Mucosa of rectum (tissue), 2 donors: ENCODE data around the gene EDC3.

Source experiments
- H3K27ac ChIP-seq, 2 donors: one replicate each; pipeline ENCODE4 v1.7.0; 2013; ENCODE audit warnings: inconsistent platforms in 2 of 2, low read depth in 2 of 2, low read length in 2 of 2
- H3K27me3 ChIP-seq, 2 donors: one replicate each; pipeline ENCODE4 v1.7.0; 2013; ENCODE audit warnings: low read length in 2 of 2; ENCODE audit not compliant: control insufficient read depth in 2 of 2, insufficient read depth in 2 of 2
- H3K36me3 ChIP-seq, 2 donors: one replicate each; pipeline ENCODE4 v1.7.0; 2013; ENCODE audit warnings: low read length in 2 of 2; ENCODE audit not compliant: control insufficient read depth in 2 of 2, insufficient read depth in 2 of 2
- H3K4me1 ChIP-seq, 2 donors: one replicate each; pipeline ENCODE4 v1.7.0; 2013; ENCODE audit warnings: low read length in 2 of 2, mild to moderate bottlenecking in 1 of 2; ENCODE audit not compliant: control insufficient read depth in 2 of 2, insufficient read depth in 2 of 2
- H3K4me3 ChIP-seq, 2 donors: one replicate each; pipeline ENCODE4 v1.7.0; 2013; ENCODE audit warnings: low read length in 2 of 2
- H3K9ac ChIP-seq, 2 donors: one replicate each; pipeline ENCODE4 v1.7.0; 2013; ENCODE audit warnings: low read length in 2 of 2, low read depth in 1 of 2, mild to moderate bottlenecking in 1 of 2
- H3K9me3 ChIP-seq, 2 donors: one replicate each; pipeline ENCODE4 v1.7.0; 2013; ENCODE audit warnings: low read length in 2 of 2; ENCODE audit not compliant: control insufficient read depth in 2 of 2
- donor health status: healthy.
- donor health status: Normal muscosa, but diverticular disease.

The EDC3 gene

DNA sequence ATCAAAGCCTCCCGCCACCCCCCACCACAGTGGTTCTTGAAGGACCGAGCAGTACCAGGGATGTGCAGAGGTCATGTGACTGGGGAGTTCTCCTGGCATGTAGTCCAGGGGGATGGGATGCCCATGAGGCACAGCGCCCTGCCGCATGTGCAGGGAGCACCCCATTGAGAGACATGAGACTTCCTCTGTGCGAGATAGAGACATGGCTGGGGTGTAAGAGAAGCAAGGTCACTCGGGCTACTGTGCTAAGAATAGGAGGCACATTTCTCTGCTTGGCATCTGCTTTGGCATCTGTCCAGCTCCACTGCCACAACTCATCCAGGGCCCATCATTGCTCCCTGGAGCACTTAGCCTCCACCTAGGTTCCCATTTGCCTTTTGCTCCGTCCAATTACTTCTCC, 31.9 kb upstream of the EDC3 start:
- Histone ChIP-seq H3K4me1 (peaks cover 5 to 7% of the 10 kb centered on the region in 2 donors), H3K36me3 (no peaks in the 10 kb centered on the region), H3K9me3 (no peaks in the 10 kb centered on the region), H3K4me3 (no peak overlapping the region), H3K27ac (no peak overlapping the region), H3K27me3 (peaks cover 31 to 33% of the 10 kb centered on the region in 2 donors), H3K9ac (no peak overlapping the region)

DNA sequence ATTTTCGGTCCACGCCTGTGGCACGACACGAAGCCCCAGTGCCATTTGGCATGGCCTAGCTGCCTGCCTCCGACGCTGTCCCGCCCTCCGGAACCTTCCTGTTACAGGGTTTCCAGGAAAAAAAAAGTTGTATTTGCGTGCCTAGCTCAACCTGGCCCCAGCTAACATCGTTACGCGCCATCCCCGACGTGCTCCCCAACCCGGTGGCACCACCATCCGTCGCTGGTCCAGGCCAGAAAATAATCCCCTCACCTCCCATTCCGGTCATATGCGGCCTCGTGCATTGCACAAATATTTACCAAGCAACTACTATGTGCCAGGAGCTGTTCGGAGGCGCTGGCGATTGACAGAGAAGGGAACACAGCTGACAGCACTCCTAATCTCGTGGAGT, 30.9 kb upstream of the EDC3 start:
- Histone ChIP-seq H3K9ac (no peak overlapping the region), H3K4me3 (peak overlapping the region; percentile 53 to 61), H3K27me3 (peaks cover 27 to 31% of the 10 kb centered on the region in 2 donors)

DNA sequence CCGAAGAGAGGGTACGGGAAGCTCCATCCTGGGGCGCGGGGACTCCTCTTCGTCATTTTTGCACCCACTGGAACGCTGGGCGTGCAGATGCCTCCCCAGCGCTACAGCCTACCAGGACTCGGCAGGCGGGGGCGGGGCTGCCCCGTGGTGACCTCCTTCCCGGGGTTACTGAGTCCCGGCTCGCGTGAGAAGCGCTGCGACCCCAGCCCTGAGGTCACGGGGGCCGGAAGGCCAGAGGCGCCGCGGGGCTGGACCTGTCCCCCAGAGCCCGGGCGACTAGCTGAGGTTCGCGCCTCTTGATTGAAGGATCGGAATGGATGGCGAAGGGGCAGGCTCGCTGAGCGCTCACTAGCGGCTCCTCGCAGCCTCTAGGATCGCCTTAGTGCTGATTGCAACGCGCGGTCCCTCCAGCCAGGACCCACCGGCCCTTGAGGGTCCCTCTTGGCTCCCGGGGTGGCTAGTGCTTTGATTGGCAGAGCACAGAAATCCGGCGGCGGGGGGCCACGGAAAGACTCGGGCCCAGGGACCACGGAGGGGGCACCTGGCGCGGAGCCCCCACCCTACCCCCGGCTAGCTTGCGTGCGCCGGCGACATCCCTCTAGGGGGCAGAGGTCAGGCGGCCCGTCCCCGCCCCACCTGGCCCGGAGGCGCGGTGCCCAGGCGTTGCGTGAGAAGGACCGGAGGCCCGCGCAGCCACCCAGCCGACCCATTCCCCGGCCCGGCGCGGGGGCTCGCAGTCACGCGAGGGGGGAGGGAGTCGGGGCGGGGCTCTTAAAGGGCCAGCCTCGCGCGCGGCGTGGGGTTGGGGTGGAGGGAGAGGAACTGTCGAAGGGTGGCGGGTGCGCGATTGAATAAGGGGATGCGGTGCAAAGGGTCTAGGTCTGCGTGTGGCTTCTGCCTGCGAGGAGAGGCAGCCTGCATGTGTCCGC, 30.3 kb upstream of the EDC3 start:
- no peak overlapping the region for H3K27ac ChIP-seq
- peak overlapping the region; percentile 61 to 64 for H3K4me3 ChIP-seq
- H3K36me3 ChIP-seq: no peaks in the 10 kb centered on the region
- no peaks in the 10 kb centered on the region for H3K9me3 ChIP-seq
- H3K4me1 ChIP-seq: peaks cover 5 to 7% of the 10 kb centered on the region in 2 donors
- H3K27me3 ChIP-seq: peaks cover 23 to 26% of the 10 kb centered on the region in 2 donors
- peak overlapping the region in 1 of 2 donors; percentile 48 for H3K9ac ChIP-seq

More for the DNA sequence above, 30.9 kb upstream of the EDC3 start:
- H3K4me1 ChIP-seq: peaks cover 5 to 7% of the 10 kb centered on the region in 2 donors
- H3K27ac ChIP-seq: no peak overlapping the region
- H3K36me3 ChIP-seq: no peaks in the 10 kb centered on the region
- no peaks in the 10 kb centered on the region for H3K9me3 ChIP-seq

DNA sequence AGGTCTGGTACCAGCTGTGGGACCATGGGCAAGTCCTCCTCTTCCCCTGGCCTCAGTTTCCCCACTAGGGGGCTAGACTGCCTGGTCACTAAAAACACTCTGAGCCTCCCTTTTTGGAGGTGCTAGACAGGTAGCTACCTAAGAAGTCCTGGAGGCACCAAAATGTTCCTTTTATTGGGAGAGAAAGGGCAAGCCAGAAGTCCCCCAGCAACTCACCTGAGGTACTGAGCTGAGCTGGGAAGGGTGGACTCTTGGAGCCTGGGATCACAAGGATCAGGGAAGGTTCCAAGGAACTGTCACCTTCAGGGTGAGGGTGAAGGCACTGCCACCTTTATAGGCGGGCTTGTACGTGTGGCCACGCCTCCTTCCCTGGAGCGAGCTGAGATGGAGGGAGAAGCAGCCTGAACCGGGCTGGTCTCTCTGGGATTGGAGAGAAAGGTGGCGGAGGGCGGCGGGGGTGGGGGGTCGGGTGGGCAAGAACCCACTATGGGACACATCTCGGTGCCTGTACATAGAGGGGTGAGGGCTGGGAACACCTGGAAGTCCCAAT, 29.5 kb upstream of the EDC3 start, which contains the start of gene CYP1A1:
CYP1A1 (minus strand) TSS at position 304 of the 550 bp plus-strand sequence. CDS start 2,431 bp downstream, outside the sequence.
- Histone ChIP-seq H3K27ac (no peak within 1 kb of the TSS), H3K27me3 (peaks cover 20 to 23% of the 10 kb centered on the region in 2 donors), H3K9ac (peak within 1 kb of the TSS in 1 of 2 donors; percentile 48)

DNA sequence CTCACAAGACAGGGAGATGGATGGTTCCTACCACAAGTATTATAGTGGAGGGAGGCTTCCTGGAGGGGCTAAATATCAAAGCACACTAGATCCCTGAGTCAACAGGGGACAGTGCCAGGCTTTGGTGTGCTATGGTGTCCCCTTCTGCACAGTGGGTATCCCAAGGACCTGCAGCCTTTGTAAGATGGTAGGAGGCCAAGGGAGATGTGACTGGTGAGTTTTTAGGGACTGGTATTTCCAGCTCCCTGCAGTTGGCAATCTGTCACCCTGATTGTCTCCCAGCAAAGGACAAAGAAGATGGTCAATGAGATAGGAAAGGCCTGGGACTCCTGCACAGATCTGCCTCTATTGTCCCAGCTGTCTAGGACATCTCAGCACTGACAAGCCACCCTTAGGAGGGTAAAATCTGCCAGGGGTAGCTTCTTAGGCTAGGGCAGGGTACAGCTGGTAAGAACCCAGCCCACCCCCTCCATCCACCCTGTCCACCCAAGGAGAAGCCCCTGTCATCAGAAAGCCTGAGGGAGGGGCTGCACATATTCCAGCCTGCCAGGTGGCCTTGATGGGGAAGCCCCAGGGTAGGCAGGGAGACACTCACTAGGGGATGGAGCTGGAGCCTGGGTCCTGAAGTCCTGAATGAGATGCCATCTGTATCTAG, 28.9 kb upstream of the EDC3 start:
- H3K9me3 ChIP-seq: no peaks in the 10 kb centered on the region
- peaks cover 18 to 23% of the 10 kb centered on the region in 2 donors for H3K27me3 ChIP-seq
- peaks cover 5 to 7% of the 10 kb centered on the region in 2 donors for H3K4me1 ChIP-seq
- no peak overlapping the region for H3K9ac ChIP-seq
- no peaks in the 10 kb centered on the region for H3K36me3 ChIP-seq
- no peak overlapping the region for H3K4me3 ChIP-seq
- no peak overlapping the region for H3K27ac ChIP-seq

More for the DNA sequence above, 29.5 kb upstream of the EDC3 start, which contains the start of gene CYP1A1:
- no peaks in the 10 kb centered on the region for H3K36me3 ChIP-seq
- peaks cover 5 to 7% of the 10 kb centered on the region in 2 donors for H3K4me1 ChIP-seq
- H3K9me3 ChIP-seq: no peaks in the 10 kb centered on the region
- peak within 1 kb of the TSS; percentile 61 to 64 for H3K4me3 ChIP-seq

DNA sequence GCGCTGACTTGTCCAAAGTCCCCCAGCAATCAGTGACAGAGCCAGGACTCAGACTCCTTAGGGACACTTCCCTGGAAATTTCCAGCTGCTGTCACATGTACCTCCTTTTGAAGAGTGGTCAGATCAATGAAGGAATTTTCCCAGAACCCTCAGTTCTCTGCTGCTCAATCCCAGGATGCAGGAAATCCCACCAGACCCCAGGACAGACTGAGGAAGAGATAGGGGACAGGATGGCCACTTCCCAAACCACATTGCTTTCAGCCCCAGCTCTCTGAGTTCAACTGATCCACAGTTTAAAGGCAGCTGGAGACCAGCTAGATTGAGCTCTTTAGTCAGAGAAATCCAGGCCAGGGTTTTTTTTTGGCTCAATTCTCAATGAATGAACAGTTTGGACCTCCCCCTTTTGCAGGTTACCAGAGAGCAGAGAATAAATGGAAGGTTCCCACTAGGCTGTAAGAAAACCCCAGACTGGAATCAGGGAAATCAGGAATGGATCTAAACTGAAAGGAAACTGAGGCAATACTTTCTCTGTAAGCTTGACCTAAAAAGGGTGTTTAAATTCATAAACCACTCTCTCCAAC, 28.0 kb upstream of the EDC3 start:
- no peak overlapping the region for H3K27ac ChIP-seq

DNA sequence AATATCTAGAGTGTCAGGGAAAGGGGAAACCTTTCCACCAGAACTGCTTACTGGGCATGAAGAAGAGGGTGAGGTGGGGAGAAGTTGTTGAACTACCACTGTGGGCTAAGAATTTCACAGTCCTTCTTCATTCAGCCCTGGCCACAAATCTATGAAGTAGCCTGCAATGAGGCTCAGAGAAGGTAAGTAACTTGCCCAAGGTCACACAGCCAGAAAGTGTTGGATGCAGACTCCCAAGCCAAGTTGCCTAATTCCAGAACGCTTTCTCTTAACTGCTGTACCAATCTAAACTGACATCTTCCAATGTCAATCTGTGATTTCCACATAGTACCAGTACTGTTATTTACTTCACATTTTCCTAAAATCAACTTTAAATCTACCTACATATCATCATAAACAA, 27.4 kb upstream of the EDC3 start:
- Histone ChIP-seq H3K4me1 (peaks cover 5 to 7% of the 10 kb centered on the region in 2 donors), H3K27ac (no peak overlapping the region), H3K36me3 (no peaks in the 10 kb centered on the region), H3K4me3 (no peak overlapping the region), H3K9me3 (no peaks in the 10 kb centered on the region), H3K27me3 (peaks cover 18 to 23% of the 10 kb centered on the region in 2 donors), H3K9ac (no peak overlapping the region)

More for the DNA sequence above, 28.0 kb upstream of the EDC3 start:
- no peak overlapping the region for H3K9ac ChIP-seq
- H3K4me1 ChIP-seq: peaks cover 5 to 7% of the 10 kb centered on the region in 2 donors
- H3K9me3 ChIP-seq: no peaks in the 10 kb centered on the region
- no peaks in the 10 kb centered on the region for H3K36me3 ChIP-seq
- H3K4me3 ChIP-seq: no peak overlapping the region
- peaks cover 18 to 23% of the 10 kb centered on the region in 2 donors for H3K27me3 ChIP-seq

DNA sequence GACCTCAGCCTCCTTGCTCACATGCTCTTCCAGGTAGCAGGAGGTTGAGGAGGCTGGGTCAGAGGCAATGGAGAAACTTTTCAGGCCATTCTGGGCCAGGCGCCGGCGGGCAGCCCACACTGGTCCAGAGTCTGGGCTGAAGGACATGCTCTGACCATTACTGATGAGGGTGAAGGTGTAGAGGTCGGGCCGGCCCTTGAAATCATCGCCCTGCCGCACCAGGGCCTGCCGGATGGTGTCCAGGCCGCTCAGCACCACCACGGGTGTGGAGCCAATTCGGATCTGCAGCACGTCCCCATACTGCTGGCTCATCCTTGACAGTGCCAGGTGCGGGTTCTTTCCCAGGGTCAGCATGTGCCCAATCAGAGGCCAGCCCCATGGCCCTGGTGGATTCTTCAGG, 26.8 kb upstream of the EDC3 start:
- Histone ChIP-seq H3K4me3 (no peak overlapping the region), H3K27ac (no peak overlapping the region)

DNA sequence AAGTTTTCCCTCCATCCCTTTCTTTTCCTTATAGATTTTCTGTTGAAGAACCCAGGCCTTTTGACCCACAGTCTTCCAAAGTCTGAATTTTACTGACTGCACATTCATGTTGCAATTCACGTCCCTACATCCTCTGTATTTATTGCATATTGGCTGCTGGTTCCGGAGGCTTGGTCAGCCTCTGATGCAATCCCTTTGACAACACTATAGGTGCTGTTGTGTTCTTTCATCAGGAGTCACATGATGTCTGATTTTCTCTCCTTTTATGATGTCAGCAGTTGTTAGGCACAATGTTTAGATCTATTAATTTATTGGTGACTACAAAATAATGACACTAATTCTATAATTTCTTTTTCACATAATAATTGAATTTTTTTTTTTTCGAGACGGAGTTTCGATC, 20.8 kb upstream of the EDC3 start:
- Histone ChIP-seq H3K27me3 (peaks cover 0 to under 1% of the 10 kb centered on the region in 2 donors), H3K4me1 (no peaks in the 10 kb centered on the region), H3K9me3 (no peaks in the 10 kb centered on the region), H3K9ac (no peak overlapping the region), H3K4me3 (no peak overlapping the region), H3K27ac (no peak overlapping the region), H3K36me3 (no peaks in the 10 kb centered on the region)

More for the DNA sequence above, 26.8 kb upstream of the EDC3 start:
- Histone ChIP-seq H3K36me3 (no peaks in the 10 kb centered on the region), H3K27me3 (peaks cover 15 to 18% of the 10 kb centered on the region in 2 donors), H3K9ac (no peak overlapping the region), H3K9me3 (no peaks in the 10 kb centered on the region), H3K4me1 (peaks cover 5 to 7% of the 10 kb centered on the region in 2 donors)
